PC-3 (cell line): ENCODE results near the gene TACO1. TPM values are rescaled to one million over a fixed set of nuclear protein-coding genes. Genes with fewer than 3 reads are reported as not detected.

Source experiments
- ATAC-seq: fragments of 200-7000 bp; cut with Tn5 transposase; 2 replicates; pipeline ENCODE4 v1.9.1; 2020; ENCODE audit warnings: mild to moderate bottlenecking, moderate library complexity
- BruUV-seq: library from RNA; stranded (reverse); fragments of 400-500 nt; replicated peaks from 2 replicates; lab custom pipeline; 2021; lab: Mats Ljungman, UMichigan
- CTCF ChIA-PET: fragments of 300-600 bp; sonication (Branson Sonifier 250); formaldehyde crosslinking; loops from one replicate; lab custom pipeline; 2022; ENCODE audit warnings: antibody characterized with exemption; lab: Charles Lee
- POLR2A ChIA-PET: fragments of 300-600 bp; sonication (Branson Sonifier 250); formaldehyde crosslinking; loops from one replicate; lab custom pipeline; 2022; ENCODE audit warnings: antibody characterized with exemption; ENCODE audit not compliant: unreplicated experiment; lab: Charles Lee
- DNase-seq: peaks from one replicate; pipeline ENCODE4 v3.0.0-alpha.2; 2015
- H2AFZ ChIP-seq: fragments of 300-600 bp; sonication (generic); 2 replicates; pipeline ENCODE4 v1.6.0; 2016; ENCODE audit warnings: antibody characterized with exemption, low read length
- H3F3A ChIP-seq: fragments of 300-600 bp; sonication (generic); one replicate; pipeline ENCODE4 v1.6.0; 2017; ENCODE audit warnings: antibody characterized with exemption, low read length, control low read depth, mild to moderate bottlenecking; ENCODE audit not compliant: unreplicated experiment
- H3K27ac ChIP-seq: fragments of 300-600 bp; sonication (generic); 2 replicates; pipeline ENCODE4 v1.5.1; 2016; ENCODE audit warnings: mild to moderate bottlenecking, low read length
- H3K27me3 ChIP-seq: fragments of 300-600 bp; sonication (generic); 2 replicates; pipeline ENCODE4 v1.6.1; 2016; ENCODE audit warnings: low read length, mixed read lengths
- H3K36me3 ChIP-seq: fragments of 300-600 bp; sonication (generic); 2 replicates; pipeline ENCODE4 v1.6.1; 2016; ENCODE audit warnings: low read depth, mixed run types, low read length, mixed read lengths
- H3K4me1 ChIP-seq: fragments of 300-600 bp; sonication (generic); 2 replicates; pipeline ENCODE4 v1.5.1; 2016; ENCODE audit warnings: low read length; ENCODE audit not compliant: insufficient read depth
- H3K4me2 ChIP-seq: fragments of 300-600 bp; sonication (generic); 2 replicates; pipeline ENCODE4 v1.6.0; 2016; ENCODE audit warnings: low read length
- H3K4me3 ChIP-seq: fragments of 300-600 bp; sonication (generic); 2 replicates; pipeline ENCODE4 v1.5.1; 2016; ENCODE audit warnings: mild to moderate bottlenecking, low read length, mixed read lengths
- H3K79me2 ChIP-seq: fragments of 300-600 bp; sonication (generic); 2 replicates; pipeline ENCODE4 v1.6.1; 2017; ENCODE audit warnings: low read length, mixed read lengths
- H3K9ac ChIP-seq: fragments of 300-600 bp; sonication (generic); 2 replicates; pipeline ENCODE4 v1.6.0; 2016; ENCODE audit warnings: mild to moderate bottlenecking, low read length
- H3K9me2 ChIP-seq: fragments of 300-600 bp; sonication (generic); replicated peaks from 2 replicates; pipeline ENCODE4 v1.6.1; 2016; ENCODE audit warnings: mixed run types, low read length, mixed read lengths
- H3K9me3 ChIP-seq: fragments of 300-600 bp; sonication (generic); 2 replicates; pipeline ENCODE4 v1.6.1; 2016; ENCODE audit warnings: low read length, mixed read lengths
- H4K20me1 ChIP-seq: fragments of 300-600 bp; sonication (generic); 2 replicates; pipeline ENCODE4 v1.6.1; 2016; ENCODE audit warnings: low read length, mixed read lengths
- CTCF ChIP-seq: fragments of 300-600 bp; sonication (generic); conservative IDR thresholded peaks from 2 replicates; pipeline ENCODE4 v1.5.1; 2017; ENCODE audit warnings: antibody characterized with exemption, low read depth, mild to moderate bottlenecking, low read length
- EZH2 ChIP-seq: fragments of 300-600 bp; sonication (generic); IDR thresholded peaks from one replicate; pipeline ENCODE4 v1.6.1; 2017; ENCODE audit warnings: antibody characterized with exemption, mild to moderate bottlenecking, low read length; ENCODE audit not compliant: unreplicated experiment
- EZH2phosphoT487 ChIP-seq: fragments of 300-600 bp; sonication (generic); IDR thresholded peaks from 2 replicates; pipeline ENCODE4 v1.6.1; 2018; ENCODE audit warnings: mild to moderate bottlenecking, antibody characterized with exemption, low read length, borderline replicate concordance
- intact Hi-C: fragments of 100-400 bp; cut with micrococcal nuclease; formaldehyde crosslinking; loops from 2 replicates; pipeline ENCODE4 v1.9.0; 2023
- total RNA-seq: library from RNA; depleted of rRNA; stranded (reverse); fragments of >200 nt; gene quantifications from 2 replicates; pipeline ENCODE4 v1.2.3, GENCODE V29; 2014

TACO1 gene
- total RNA-seq, 1 experiment from 2014 or later: 47.9 TPM

- no TSS peak for BruUV-seq
- no peak for DNase-seq
- Histone ChIP-seq H2AFZ (no peak overlapping the region), H3K79me2 (no peaks in the 10 kb centered on the region), H3K4me3 (no peak overlapping the region), H3K27ac (no peak overlapping the region), H3K4me2 (no peak overlapping the region), H3K9me2 (no peaks in the 10 kb centered on the region), H3K4me1 (peaks cover 8% of the 10 kb centered on the region), H3K9me3 (no peaks in the 10 kb centered on the region), H3K36me3 (peaks cover 4% of the 10 kb centered on the region; the same call in 1 of the 2 replicates), H4K20me1 (no peaks in the 10 kb centered on the region), H3K27me3 (no peaks in the 10 kb centered on the region), H3K9ac (no peak overlapping the region), H3F3A (no peaks in the 10 kb centered on the region)
- intact Hi-C loops: no loop called here
- no peak for ATAC-seq
- ChIA-PET POLR2A (no interaction called here), CTCF (no interaction called here)
- TF ChIP-seq EZH2: no peak
- TF ChIP-seq CTCF: no peak
- no peak for TF ChIP-seq EZH2phosphoT487
These were observed 51.4 kb downstream of the TACO1 start for GRCh38 chr17:63652106-63652505.

- H3K9ac ChIP-seq: no peak overlapping the region
- H3K79me2 ChIP-seq: no peaks in the 10 kb centered on the region
- TF ChIP-seq EZH2: no peak
- TF ChIP-seq CTCF: no peak
- no peak for TF ChIP-seq EZH2phosphoT487
- H3K36me3 ChIP-seq: peaks cover 4% of the 10 kb centered on the region; the same call in 1 of the 2 replicates
- H3K4me1 ChIP-seq: no peaks in the 10 kb centered on the region
- POLR2A ChIA-PET: no interaction called here
- no peaks in the 10 kb centered on the region for H3K9me3 ChIP-seq
- no peak overlapping the region for H3K4me2 ChIP-seq
- H3K9me2 ChIP-seq: no peaks in the 10 kb centered on the region
- H3F3A ChIP-seq: no peaks in the 10 kb centered on the region
- intact Hi-C loops: no loop called here
- no peak overlapping the region for H3K27ac ChIP-seq
- no peak overlapping the region for H3K4me3 ChIP-seq
- no peaks in the 10 kb centered on the region for H4K20me1 ChIP-seq
- no peaks in the 10 kb centered on the region for H3K27me3 ChIP-seq
- no peak overlapping the region for H2AFZ ChIP-seq
- DNase-seq (no peak), ATAC-seq (no peak)
- CTCF ChIA-PET: no interaction called here
- TSS peak; percentile 23 for BruUV-seq
These were observed 52.4 kb downstream of the TACO1 start for GRCh38 chr17:63653050-63653449.

- DNase-seq: no peak
- H3K9ac ChIP-seq: no peak overlapping the region
- H3F3A ChIP-seq: no peaks in the 10 kb centered on the region
- CTCF ChIA-PET: no interaction called here
- H3K9me3 ChIP-seq: no peaks in the 10 kb centered on the region
- TF ChIP-seq EZH2phosphoT487 (no peak), EZH2 (no peak), CTCF (no peak)
- intact Hi-C loops: no loop called here
- no peak overlapping the region for H3K27ac ChIP-seq
- no peaks in the 10 kb centered on the region for H4K20me1 ChIP-seq
- BruUV-seq: no TSS peak
- no peak overlapping the region for H3K4me2 ChIP-seq
- no peaks in the 10 kb centered on the region for H3K9me2 ChIP-seq
- no peak overlapping the region for H3K4me3 ChIP-seq
- no peaks in the 10 kb centered on the region for H3K27me3 ChIP-seq
- no peaks in the 10 kb centered on the region for H3K79me2 ChIP-seq
- no peaks in the 10 kb centered on the region for H3K4me1 ChIP-seq
- POLR2A ChIA-PET: no interaction called here
- ATAC-seq: no peak
- H2AFZ ChIP-seq: no peak overlapping the region
- peaks cover 5% of the 10 kb centered on the region; the same call in 1 of the 2 replicates for H3K36me3 ChIP-seq
These were observed 57.1 kb downstream of the TACO1 start for GRCh38 chr17:63657786-63658185.
